Measurements from ENCODE around the gene CDH3.

CDH3 gene

GRCh38 chr16:68652659-68653058, 7.5 kb downstream of the CDH3 start:
- no peak for DNase-seq

- DNase-seq, result no peak
Measured at GRCh38 chr16:68655806-68656205, 10.7 kb downstream of the CDH3 start.

- DNase-seq, result no peak
Measured at GRCh38 chr16:68656751-68657150, 11.6 kb downstream of the CDH3 start.

- no peak for DNase-seq
Measured at GRCh38 chr16:68658341-68658973, 13.3 kb downstream of the CDH3 start.

GRCh38 chr16:68658974-68659360, 13.9 kb downstream of the CDH3 start:
- DNase-seq, result no peak

GRCh38 chr16:68659412-68660358, 14.6 kb downstream of the CDH3 start:
- DNase-seq, result no peak

- no peak for DNase-seq
Measured at GRCh38 chr16:68660359-68660795, 15.3 kb downstream of the CDH3 start.

- DNase-seq, result no peak
Measured at GRCh38 chr16:68662035-68662434, 16.9 kb downstream of the CDH3 start.

GRCh38 chr16:68664297-68664696, 19.2 kb downstream of the CDH3 start:
- DNase-seq, result no peak

GRCh38 chr16:68665501-68665900, 20.4 kb downstream of the CDH3 start:
- DNase-seq, result no peak

- no peak for DNase-seq
Measured at GRCh38 chr16:68668266-68668665, 23.2 kb downstream of the CDH3 start.

- DNase-seq, result no peak
Measured at GRCh38 chr16:68676113-68676860, 31.2 kb downstream of the CDH3 start.

- DNase-seq, result no peak
Measured at GRCh38 chr16:68681038-68681437, 35.9 kb downstream of the CDH3 start.

- no peak for DNase-seq
Measured at GRCh38 chr16:68685685-68686478, 40.8 kb downstream of the CDH3 start.

GRCh38 chr16:68686905-68687304, 41.8 kb downstream of the CDH3 start:
- no peak for DNase-seq

GRCh38 chr16:68689921-68690320, 44.8 kb downstream of the CDH3 start:
- no peak for DNase-seq

GRCh38 chr16:68695575-68695974, 50.5 kb downstream of the CDH3 start:
- no peak for DNase-seq

GRCh38 chr16:68696514-68696913, 51.4 kb downstream of the CDH3 start:
- DNase-seq, result no peak

GRCh38 chr16:68698091-68698490, 53.0 kb downstream of the CDH3 start:
- DNase-seq, result no peak

- DNase-seq, result no peak
Measured at GRCh38 chr16:68700120-68700519, 55.0 kb downstream of the CDH3 start.

- no peak for DNase-seq
Measured at GRCh38 chr16:68700831-68701230, 55.7 kb downstream of the CDH3 start.

- DNase-seq, result no peak
Measured at GRCh38 chr16:68704232-68704867, 59.2 kb downstream of the CDH3 start.
